Placental epithelial cell (primary cell): Measurements from ENCODE around the gene TDRD3. TPM values are rescaled to one million over a fixed set of nuclear protein-coding genes. Genes with fewer than 3 reads are reported as not detected.

ENCODE experiments used
- small RNA-seq: library from RNA; depleted of rRNA; stranded (forward); fragments of <200 nt; gene quantifications from one replicate; pipeline ENCODE3, GENCODE V24; 2012
- total RNA-seq: library from RNA; depleted of rRNA; stranded (reverse); fragments of >200 nt; gene quantifications from 2 replicates; pipeline ENCODE4 v1.2.3, GENCODE V29; 2012

The TDRD3 gene
- total RNA-seq: 23.7 and 31.0 TPM in 2 replicates

DNA sequence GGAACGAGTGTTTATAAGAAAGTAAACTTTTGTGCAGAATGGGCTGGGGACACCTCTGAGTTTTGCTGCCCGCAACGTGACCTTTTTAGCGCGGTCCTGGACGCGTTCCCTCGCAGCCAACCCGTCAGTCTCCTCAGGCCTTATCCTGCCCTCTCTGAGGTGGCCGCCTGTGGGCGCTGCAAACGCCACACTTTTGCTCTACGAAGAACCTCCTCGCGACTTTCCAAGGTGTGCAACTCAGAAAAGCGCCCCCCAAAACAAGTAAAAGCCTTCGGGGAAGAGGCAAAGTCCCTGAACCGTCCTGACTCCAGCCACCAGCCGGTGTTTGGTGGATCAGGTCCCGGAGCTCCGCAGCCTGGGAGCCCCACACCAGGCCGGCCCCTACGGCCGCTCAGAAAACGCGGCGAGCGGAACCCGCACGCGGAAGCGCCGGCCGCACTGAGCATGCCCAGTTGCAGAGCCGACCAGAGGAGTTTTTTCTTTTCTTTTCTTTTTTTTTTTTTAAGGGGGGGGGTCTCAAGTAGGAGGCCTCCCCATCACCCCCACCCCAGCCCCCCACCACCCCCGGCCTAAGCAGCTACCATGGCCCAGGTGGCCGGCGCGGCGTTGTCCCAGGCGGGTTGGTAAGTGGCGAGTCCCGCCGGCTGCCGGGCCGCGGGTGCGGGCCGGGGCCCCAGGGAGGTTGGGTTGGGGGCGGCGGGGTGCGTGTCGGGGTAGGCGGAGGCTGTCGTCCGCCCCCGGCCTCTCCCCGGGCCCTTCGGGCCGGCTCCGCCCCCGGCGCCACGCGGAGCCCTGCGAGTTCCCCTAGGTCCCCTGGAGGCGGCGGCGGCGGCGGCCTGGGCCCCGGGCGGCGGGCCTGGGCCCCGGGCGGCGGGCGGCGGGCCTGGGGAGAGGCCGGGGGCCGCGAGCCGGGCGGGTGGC, at the start of gene TDRD3:
TSS of gene TDRD3 (plus strand) at position 438 of the 921 bp plus-strand sequence. CDS start at position 583, 145 bp downstream.

Small RNA genes within 50 kb of the gene (small RNA-seq; reads per million reads assigned to genes)
- not detected for gene RNA5SP31

Other genes starting within 250 kb of the TDRD3 start
- gene DIAPH3, start 233.3 kb upstream of the TDRD3 start, total RNA-seq: 20.8 and 28.3 TPM in 2 replicates